Heart right ventricle (tissue), 16 donors: Measurements from ENCODE around the gene OR9G1. TPM values are rescaled to one million over a fixed set of nuclear protein-coding genes. Genes with fewer than 3 reads are reported as not detected.

ENCODE experiments used
- ATAC-seq, 8 donors: fragments of 200-7000 bp; cut with Tn5 transposase; one replicate each; pipeline ENCODE4 v1.9.1; 2020; ENCODE audit warnings: mild to moderate bottlenecking in 8 of 8, moderate library complexity in 8 of 8, moderate number of reproducible peaks in 1 of 8
- DNase-seq, 2 donors: peaks; one replicate each; pipeline ENCODE4 v3.0.0-alpha.2; 2020
- H3K27ac ChIP-seq, 10 donors: fragments of 200-600 bp; sonication (generic) in 2 of 10; one replicate each; pipeline versions ENCODE4 v1.5.0 to v1.8.0; 2020 to 2022; ENCODE audit warnings: mild to moderate bottlenecking in 3 of 10
- H3K27me3 ChIP-seq, 7 donors: fragments of 200-600 bp; one replicate each; pipeline ENCODE4 v1.8.0; 2021 to 2022; ENCODE audit warnings: mild to moderate bottlenecking in 2 of 7
- H3K36me3 ChIP-seq, 9 donors: fragments of 200-600 bp; sonication (generic) in 1 of 9; one replicate each; pipeline versions ENCODE4 v1.5.0 to v1.8.0; 2020 to 2022; ENCODE audit warnings: mild to moderate bottlenecking in 2 of 9
- H3K4me1 ChIP-seq, 9 donors: fragments of 200-600 bp; sonication (generic) in 1 of 9; one replicate each; pipeline versions ENCODE4 v1.5.0 to v1.8.0; 2020 to 2022; ENCODE audit warnings: mild to moderate bottlenecking in 4 of 9
- H3K4me3 ChIP-seq, 10 donors: fragments of 200-600 bp; sonication (generic) in 2 of 10; one replicate each; pipeline versions ENCODE4 v1.5.0 to v1.8.0; 2020 to 2022; ENCODE audit warnings: mild to moderate bottlenecking in 7 of 10, moderate library complexity in 2 of 10
- H3K9me3 ChIP-seq, 11 donors: fragments of 200-600 bp in 10 of 11; sonication (generic) in 2 of 11; one replicate each; pipeline versions ENCODE4 v1.5.0 to v1.8.0; 2013 to 2022; ENCODE audit warnings: mild to moderate bottlenecking in 2 of 11, control low read depth in 1 of 11, moderate library complexity in 1 of 11
- WGBS, 2 donors: extraction: QIAGEN DNeasy Blood & Tissue Kit; methylation state at CpG; one replicate each; pipeline ENCODE4 v1.1.7; 2013; ENCODE audit warnings: inconsistent platforms in 1 of 2; 5-methylcytosine and 5-hydroxymethylcytosine counted together
- intact Hi-C, 10 donors: fragments of 100-400 bp; cut with DNase I; formaldehyde crosslinking; loops; one replicate each; pipeline versions ENCODE4 v1.11.1 to v1.14.2; 2022
- microRNA-seq, 2 donors: library from miRNA; unstranded; fragments of <30 nt; microRNA quantifications; one replicate each; pipeline ENCODE4 v1.2.0, GENCODE V29; 2021
- polyA plus RNA-seq, 2 donors: library from polyadenylated mRNA; stranded (reverse); fragments of 200-250 nt; gene quantifications; one replicate each; pipeline ENCODE4 v1.2.3, GENCODE V29; 2013
- total RNA-seq, 10 donors: library from RNA; stranded (reverse); fragmentation: NEBNext Ultra II Directional in 3 of 10; extraction: Animal tissue kit (Norgen Biotek cat#: 25700) in 3 of 10; gene quantifications; one replicate each; pipeline versions ENCODE4 v1.2.1 to v1.2.4, GENCODE V29; 2021 to 2023
- TF ChIP-seq, protein P1 (sequence below), 9 donors: fragments of 200-600 bp; sonication (generic) in 2 of 9; IDR thresholded peaks; one replicate each; pipeline versions ENCODE4 v1.5.0 to v1.8.0; 2021 to 2022; ENCODE audit warnings: antibody characterized with exemption in 9 of 9, mild to moderate bottlenecking in 5 of 9, moderate library complexity in 1 of 9
- donor health status: Arrhythmogenic right ventricular cardiomyopathy.
- donor health status: ischemic (EF 13 %, LVEDD 7.1; RV severe dilation, severe dysfunction).
- donor health status: healthy with polysubstance abuse.
- donor health status: DM: no; HTN: yes; CAD: no.
- donor health status: DM: no; HTN: no; CAD: no.
- donor health status: ischemic (EF 25% LVEDD 6.9; RV normal size, moderate dysfunction).
- donor health status: ischemic (EF 25% LVEDD 5.7; RV mildly dilated, moderate dysfunction).
- donor health status: healthy.
- donor health status: DM: yes; HTN: yes; CAD: no.
- donor health status: Ischemic cardiomyopathy.
- donor health status: ischemic (EF 35%, LVEDD 5.7; RV mildly dilated, moderate dysfunction).
- donor health status: nonischemic (EF 11% LVEDD 7.7; RV severe dilation, severe dysfunction).
- donor health status: DM: yes; HTN: yes; CAD: no.
- donor health status: PGD.
- donor health status: ischemic (EF 29% LVEDD 5.4; RV normal size, mild dysfunction).
- donor health status: nonischemic (EF 23%, LVEDD 6.1; RV moderate dilation, normal function).

OR9G1 gene
- total and polyA plus RNA-seq, 12 donors = not detected

GRCh38 chr11:56750190-56750589, 51.3 kb downstream of the OR9G1 start:
- TF ChIP-seq, protein P1, sequence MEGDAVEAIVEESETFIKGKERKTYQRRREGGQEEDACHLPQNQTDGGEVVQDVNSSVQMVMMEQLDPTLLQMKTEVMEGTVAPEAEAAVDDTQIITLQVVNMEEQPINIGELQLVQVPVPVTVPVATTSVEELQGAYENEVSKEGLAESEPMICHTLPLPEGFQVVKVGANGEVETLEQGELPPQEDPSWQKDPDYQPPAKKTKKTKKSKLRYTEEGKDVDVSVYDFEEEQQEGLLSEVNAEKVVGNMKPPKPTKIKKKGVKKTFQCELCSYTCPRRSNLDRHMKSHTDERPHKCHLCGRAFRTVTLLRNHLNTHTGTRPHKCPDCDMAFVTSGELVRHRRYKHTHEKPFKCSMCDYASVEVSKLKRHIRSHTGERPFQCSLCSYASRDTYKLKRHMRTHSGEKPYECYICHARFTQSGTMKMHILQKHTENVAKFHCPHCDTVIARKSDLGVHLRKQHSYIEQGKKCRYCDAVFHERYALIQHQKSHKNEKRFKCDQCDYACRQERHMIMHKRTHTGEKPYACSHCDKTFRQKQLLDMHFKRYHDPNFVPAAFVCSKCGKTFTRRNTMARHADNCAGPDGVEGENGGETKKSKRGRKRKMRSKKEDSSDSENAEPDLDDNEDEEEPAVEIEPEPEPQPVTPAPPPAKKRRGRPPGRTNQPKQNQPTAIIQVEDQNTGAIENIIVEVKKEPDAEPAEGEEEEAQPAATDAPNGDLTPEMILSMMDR (IDR thresholded peaks at IDR 0.05) = no peak
- Histone ChIP-seq H3K27ac (no peak overlapping the region), H3K36me3 (no peaks in the 10 kb centered on the region), H3K4me1 (no peaks in the 10 kb centered on the region), H3K4me3 (no peak overlapping the region), H3K27me3 (no peaks in the 10 kb centered on the region), H3K9me3 (peaks cover 0 to 4% (median 0%) of the 10 kb centered on the region in 11 donors)
- DNase-seq (no peak), ATAC-seq (no peak)
- 84 to 90% methylated on average over 5 of the region's 5 CpGs for WGBS, 2 donors
- intact Hi-C loops = no loop called here

- DNase-seq (no peak), ATAC-seq (no peak)
- no peaks in the 10 kb centered on the region for H3K4me1 ChIP-seq
- H3K27me3 ChIP-seq = no peaks in the 10 kb centered on the region
- H3K4me3 ChIP-seq = no peak overlapping the region
- TF ChIP-seq, protein P1 (IDR thresholded peaks at IDR 0.05) = no peak
- H3K36me3 ChIP-seq = no peaks in the 10 kb centered on the region
- peaks cover 0 to 4% (median 0%) of the 10 kb centered on the region in 11 donors for H3K9me3 ChIP-seq
- intact Hi-C loops = no loop called here
- H3K27ac ChIP-seq = no peak overlapping the region
- WGBS, 2 donors = 78 to 86% methylated on average over 5 of the region's 5 CpGs
Measured at GRCh38 chr11:56751480-56751879, 52.6 kb downstream of the OR9G1 start.

Small RNA genes within 50 kb of the gene (microRNA-seq; reads per million reads assigned to microRNA genes)
- gene MIR6128 = 0 to 0.51 reads per million in 2 donors

Other genes starting within 250 kb of the OR9G1 start
- gene OR5M3, start 225.7 kb upstream of the OR9G1 start, total RNA-seq = not detected
- not detected for gene OR5M3, start 225.7 kb upstream of the OR9G1 start, polyA plus RNA-seq
- gene OR5M8, start 207.7 kb upstream of the OR9G1 start, total RNA-seq = not detected
- not detected for gene OR5M8, start 207.7 kb upstream of the OR9G1 start, polyA plus RNA-seq
- not detected for gene OR5M11, start 155.8 kb upstream of the OR9G1 start, total RNA-seq
- not detected for gene OR5M11, start 155.8 kb upstream of the OR9G1 start, polyA plus RNA-seq
- gene OR5M10, start 121.4 kb upstream of the OR9G1 start, total RNA-seq = not detected
- not detected for gene OR5M10, start 121.4 kb upstream of the OR9G1 start, polyA plus RNA-seq
- not detected for gene OR5M1, start 84.2 kb upstream of the OR9G1 start, total RNA-seq
- not detected for gene OR5M1, start 84.2 kb upstream of the OR9G1 start, polyA plus RNA-seq
- not detected for gene OR5AP2, start 56.7 kb upstream of the OR9G1 start, total RNA-seq
- gene OR5AP2, start 56.7 kb upstream of the OR9G1 start, polyA plus RNA-seq = not detected
- gene OR5AR1, start 35.4 kb upstream of the OR9G1 start, total RNA-seq = not detected
- gene OR5AR1, start 35.4 kb upstream of the OR9G1 start, polyA plus RNA-seq = not detected
- not detected for gene OR9G4, start 49.6 kb downstream of the OR9G1 start, total RNA-seq
- gene OR9G4, start 49.6 kb downstream of the OR9G1 start, polyA plus RNA-seq = not detected